Motor neuron (in vitro differentiated cells): ENCODE results near the gene FOLR2. TPM values are rescaled to one million over a fixed set of nuclear protein-coding genes. Genes with fewer than 3 reads are reported as not detected.
"Not testable (repeated sequence)": the region's sequence is repeated elsewhere in the genome, so short reads cannot be mapped to it uniquely, and the experiment has no call there.

ENCODE experiments used
- ATAC-seq, 8 experiments: fragments of 200-7000 bp; cut with Tn5 transposase; replicated peaks in 6 of 8; 2 replicates each; pipeline ENCODE4 v1.8.0; 2021; ENCODE audit warnings: mild to moderate bottlenecking in 8 of 8, moderate library complexity in 8 of 8
- H3K27ac ChIP-seq, 2 donors: fragments of 250-450 bp; sonication (Bioruptor Pico); 2 replicates each; pipeline ENCODE4 v1.9.0; 2021; ENCODE audit warnings: antibody characterized with exemption in 2 of 2, mild to moderate bottlenecking in 2 of 2, moderate library complexity in 1 of 2
- H3K4me1 ChIP-seq, 2 donors: fragments of 250-450 bp; sonication (Bioruptor Pico); replicated peaks in 1 of 2; 2 replicates each; pipeline ENCODE4 v1.6.1; 2021; ENCODE audit warnings: antibody characterized with exemption in 2 of 2, mild to moderate bottlenecking in 2 of 2, moderate library complexity in 1 of 2
- H3K4me3 ChIP-seq, 5 donors: fragments of 250-450 bp; sonication (Bioruptor Pico); 2 replicates each; pipeline ENCODE4 v1.9.0; 2021; ENCODE audit warnings: antibody characterized with exemption in 5 of 5, mild to moderate bottlenecking in 5 of 5, moderate library complexity in 4 of 5
- WGBS, 10 experiments: fragments of 450-650 bp; shearing (Covaris generic); methylation state at CpG; one replicate each; pipeline ENCODE4 v1.0.0; 2022; 5-methylcytosine and 5-hydroxymethylcytosine counted together
- in situ Hi-C, 9 experiments: fragments of 400-800 bp; cut with MboI; loops; one replicate each; pipeline ENCODE4 v1.15.0; 2021; ENCODE audit warnings: low sequenced_read_pairs in 9 of 9, low pct_unique_long_range_greater_than_20kb in 2 of 9; ENCODE audit not compliant: unreplicated experiment in 9 of 9
- total RNA-seq, 8 experiments: library from RNA; unstranded; fragments of 300-600 nt; gene quantifications; 2 replicates each; pipeline versions ENCODE4 v1.2.3 to v1.2.4, GENCODE V29; 2022

Gene FOLR2
- total RNA-seq, 8 experiments from 2014 or later, result 0.24 TPM; not detected in 7

DNA sequence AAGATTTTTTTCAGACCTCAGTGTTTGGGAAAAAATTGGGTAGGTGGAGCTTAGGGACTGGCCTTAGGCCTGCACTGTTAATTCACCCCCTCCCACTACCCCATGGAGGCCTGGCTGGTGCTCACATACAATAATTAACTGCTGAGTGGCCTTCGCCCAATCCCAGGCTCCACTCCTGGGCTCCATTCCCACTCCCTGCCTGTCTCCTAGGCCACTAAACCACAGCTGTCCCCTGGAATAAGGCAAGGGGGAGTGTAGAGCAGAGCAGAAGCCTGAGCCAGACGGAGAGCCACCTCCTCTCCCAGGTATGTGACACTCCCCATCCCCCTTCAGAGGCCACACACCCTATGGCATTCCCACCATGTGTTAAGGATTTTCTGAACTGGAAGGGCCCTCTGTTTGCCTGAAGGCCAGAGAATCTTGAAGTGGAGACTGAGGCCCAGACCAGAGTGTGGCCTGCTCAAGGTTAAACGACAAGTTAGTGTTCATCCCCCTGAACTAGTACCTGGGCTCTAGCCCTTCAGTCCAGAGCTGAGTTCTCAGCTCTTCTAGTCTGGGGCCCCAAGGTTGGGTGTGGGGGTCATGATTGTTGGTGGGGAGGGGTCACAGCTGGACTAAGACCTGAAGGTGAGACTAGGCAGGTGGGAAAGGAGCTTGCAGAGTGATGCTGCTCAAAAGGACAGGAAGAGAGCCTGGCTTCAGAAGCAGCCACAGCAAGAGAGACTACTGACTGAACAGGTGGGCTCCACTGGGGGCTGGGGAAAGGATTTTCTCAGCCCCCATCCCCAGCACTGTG is 26.9 kb upstream of the FOLR2 start:
- peak in 3 of 8 experiments; percentile 48 to 61 (median 51) for ATAC-seq
- no peaks in the 10 kb centered on the region for H3K4me1 ChIP-seq
- WGBS, 10 experiments, result 100% methylated on average over 1 of the region's 3 CpGs; no CpG with 5 or more reads in 9 of the 10 experiments
- H3K4me3 ChIP-seq, result no peak overlapping the region
- H3K27ac ChIP-seq, result no peak overlapping the region
- in situ Hi-C loops, result no loop called here

DNA sequence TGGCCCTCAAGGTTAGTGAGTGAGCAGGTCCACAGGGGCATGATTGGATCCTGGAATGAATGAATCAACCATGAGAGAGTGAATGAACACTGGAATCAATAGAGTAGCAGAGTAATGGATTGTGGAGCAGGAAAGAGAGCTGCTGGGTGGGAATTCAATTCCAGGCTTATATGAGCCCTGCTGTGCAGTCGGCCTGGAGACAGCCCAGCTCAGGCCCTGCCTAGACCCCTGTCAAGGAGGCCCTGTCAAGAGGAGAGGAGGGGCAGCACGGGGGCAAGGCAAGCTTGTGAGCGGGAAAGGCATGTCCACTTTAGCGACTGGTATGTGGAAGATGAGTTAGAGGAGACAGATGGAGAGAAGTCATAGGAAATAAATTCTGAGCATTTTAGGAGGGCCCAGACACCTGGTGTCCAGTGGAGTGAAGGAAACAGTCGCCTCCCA is 25.9 kb upstream of the FOLR2 start:
- Histone ChIP-seq H3K4me1 (no peaks in the 10 kb centered on the region), H3K27ac (no peak overlapping the region), H3K4me3 (no peak overlapping the region)
- ATAC-seq, result no peak
- in situ Hi-C loops, result no loop called here
- WGBS, 10 experiments, result 20 to 100% (median 70%) methylated on average over 1 to 2 of the region's 5 CpGs; no CpG with 5 or more reads in 3 of the 10 experiments

GRCh38 chr11:72191961-72192381 is 24.6 kb upstream of the FOLR2 start, which contains the start of gene FOLR1:
Gene FOLR1, plus strand, starts transcription at chr11:72192140. Its CDS starts 34 bp downstream, at chr11:72192174.
- Histone ChIP-seq H3K27ac (no peak within 1 kb of the TSS), H3K4me1 (no peaks in the 10 kb centered on the region), H3K4me3 (no peak within 1 kb of the TSS)
- peak in 3 of 8 experiments; percentile 52 to 57 (median 55) for ATAC-seq
- in situ Hi-C loops, result no loop called here
- 60 to 80% (median 72%) methylated on average over 1 to 4 of the region's 5 CpGs; no CpG with 5 or more reads in 6 of the 10 experiments for WGBS, 10 experiments

DNA sequence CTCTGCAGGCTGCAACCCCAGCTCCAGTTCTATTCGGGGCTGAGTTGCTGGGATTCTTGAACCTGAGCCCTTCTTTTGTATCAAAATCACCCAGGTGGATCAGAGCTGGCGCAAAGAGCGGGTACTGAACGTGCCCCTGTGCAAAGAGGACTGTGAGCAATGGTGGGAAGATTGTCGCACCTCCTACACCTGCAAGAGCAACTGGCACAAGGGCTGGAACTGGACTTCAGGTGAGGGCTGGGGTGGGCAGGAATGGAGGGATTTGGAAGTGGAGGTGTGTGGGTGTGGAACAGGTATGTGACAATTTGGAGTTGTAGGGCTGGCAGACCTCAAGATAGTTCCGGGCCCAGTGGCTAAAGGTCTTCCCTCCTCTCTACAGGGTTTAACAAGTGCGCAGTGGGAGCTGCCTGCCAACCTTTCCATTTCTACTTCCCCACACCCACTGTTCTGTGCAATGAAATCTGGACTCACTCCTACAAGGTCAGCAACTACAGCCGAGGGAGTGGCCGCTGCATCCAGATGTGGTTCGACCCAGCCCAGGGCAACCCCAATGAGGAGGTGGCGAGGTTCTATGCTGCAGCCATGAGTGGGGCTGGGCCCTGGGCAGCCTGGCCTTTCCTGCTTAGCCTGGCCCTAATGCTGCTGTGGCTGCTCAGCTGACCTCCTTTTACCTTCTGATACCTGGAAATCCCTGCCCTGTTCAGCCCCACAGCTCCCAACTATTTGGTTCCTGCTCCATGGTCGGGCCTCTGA is 20.9 kb upstream of the FOLR2 start:
- no peak overlapping the region for H3K27ac ChIP-seq
- ATAC-seq, result peak in 2 of 8 experiments; percentile 34 to 82
- H3K4me3 ChIP-seq, result no peak overlapping the region
- in situ Hi-C loops, result no loop called here
- no peaks in the 10 kb centered on the region for H3K4me1 ChIP-seq
- 11 to 78% (median 77%) methylated on average over 1 to 8 of the region's 12 CpGs; no CpG with 5 or more reads in 5 of the 10 experiments for WGBS, 10 experiments

DNA sequence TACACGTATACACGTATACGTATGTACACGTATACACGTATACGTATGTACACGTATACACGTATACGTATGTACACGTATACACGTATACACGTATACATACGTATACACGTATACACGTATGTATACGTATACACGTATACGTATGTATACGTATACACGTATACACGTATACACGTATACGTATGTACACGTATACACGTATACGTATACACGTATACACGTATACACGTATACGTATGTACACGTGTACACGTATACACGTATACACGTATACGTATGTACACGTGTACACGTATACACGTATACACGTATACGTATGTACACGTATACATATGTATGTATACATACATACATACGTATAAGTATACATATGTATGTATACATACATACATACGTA is 15.1 kb upstream of the FOLR2 start:
- H3K27ac ChIP-seq, H3K4me3 ChIP-seq, ATAC-seq, in situ Hi-C loops, H3K4me1 ChIP-seq: not testable (repeated sequence)
- WGBS, 10 experiments, result 93 to 98% (median 96%) methylated on average over 7 to 19 of the region's 43 CpGs; no CpG with 5 or more reads in 4 of the 10 experiments

- H3K27ac ChIP-seq, result no peak overlapping the region
- no peak for ATAC-seq
- H3K4me1 ChIP-seq, result no peaks in the 10 kb centered on the region
- in situ Hi-C loops, result no loop called here
- 60 to 100% (median 83%) methylated on average over 1 to 6 of the region's 6 CpGs; no CpG with 5 or more reads in 4 of the 10 experiments for WGBS, 10 experiments
- no peak overlapping the region for H3K4me3 ChIP-seq
Measured at GRCh38 chr11:72202571-72202970, 14.0 kb upstream of the FOLR2 start.

- no peak overlapping the region for H3K27ac ChIP-seq
- ATAC-seq, result no peak
- H3K4me3 ChIP-seq, result no peak overlapping the region
- no peaks in the 10 kb centered on the region for H3K4me1 ChIP-seq
- WGBS, 10 experiments, result 53 to 92% (median 80%) methylated on average over 1 to 2 of the region's 2 CpGs; no CpG with 5 or more reads in 4 of the 10 experiments
- in situ Hi-C loops, result no loop called here
Measured at GRCh38 chr11:72203163-72203562, 13.4 kb upstream of the FOLR2 start.

GRCh38 chr11:72204886-72205285 is 11.7 kb upstream of the FOLR2 start:
- H3K4me3 ChIP-seq, result no peak overlapping the region
- H3K4me1 ChIP-seq, result no peaks in the 10 kb centered on the region
- in situ Hi-C loops, result no loop called here
- no peak overlapping the region for H3K27ac ChIP-seq
- ATAC-seq, result no peak

- H3K4me3 ChIP-seq, in situ Hi-C loops, H3K4me1 ChIP-seq, ATAC-seq, H3K27ac ChIP-seq: not testable (repeated sequence)
- WGBS, 10 experiments, result 93% methylated on average over 2 of the region's 2 CpGs; no CpG with 5 or more reads in 9 of the 10 experiments
Measured at GRCh38 chr11:72206794-72207193, 9.8 kb upstream of the FOLR2 start.

DNA sequence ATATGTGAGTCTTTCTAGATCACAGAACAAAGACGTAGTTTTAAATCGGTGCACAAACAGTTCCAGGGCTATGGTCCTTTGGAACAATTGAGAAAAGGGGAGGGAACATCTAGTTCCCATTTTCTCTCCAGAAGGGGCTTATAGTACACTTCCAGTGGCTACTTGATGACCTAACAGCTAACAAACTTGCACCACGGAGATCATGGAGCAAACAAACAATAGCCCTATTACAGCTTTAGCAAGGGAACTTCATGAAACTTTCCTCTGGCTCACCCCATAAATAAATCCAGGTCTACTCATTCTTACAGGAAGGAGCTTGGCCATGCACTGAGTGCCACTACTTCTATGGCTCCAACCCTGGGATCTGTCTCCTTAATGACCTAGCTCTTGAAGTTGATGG is 8.3 kb upstream of the FOLR2 start:
- Histone ChIP-seq H3K4me3 (no peak overlapping the region), H3K27ac (no peak overlapping the region), H3K4me1 (no peaks in the 10 kb centered on the region)
- in situ Hi-C loops, result no loop called here
- 49 to 100% (median 83%) methylated on average over 1 to 3 of the region's 3 CpGs; no CpG with 5 or more reads in 5 of the 10 experiments for WGBS, 10 experiments
- ATAC-seq, result no peak

- Histone ChIP-seq H3K4me3 (no peak overlapping the region), H3K4me1 (no peaks in the 10 kb centered on the region), H3K27ac (no peak overlapping the region)
- WGBS, 10 experiments, result 0 to 82% (median 71%) methylated on average over 1 to 4 of the region's 4 CpGs; no CpG with 5 or more reads in 5 of the 10 experiments
- ATAC-seq, result no peak
- in situ Hi-C loops, result no loop called here
Measured at GRCh38 chr11:72209101-72209500, 7.5 kb upstream of the FOLR2 start.

- in situ Hi-C loops, result no loop called here
- H3K4me1 ChIP-seq, result peaks cover 4 to 7% of the 10 kb centered on the region in 2 donors
- H3K4me3 ChIP-seq, result no peak overlapping the region
- no peak overlapping the region for H3K27ac ChIP-seq
- no peak for ATAC-seq
- WGBS, 10 experiments, result 20 to 52% (median 38%) methylated on average over 1 to 2 of the region's 2 CpGs; no CpG with 5 or more reads in 4 of the 10 experiments
Measured at GRCh38 chr11:72217841-72218240, 1.2 kb downstream of the FOLR2 start.

GRCh38 chr11:72218251-72218745 is 1.7 kb downstream of the FOLR2 start:
- WGBS, 10 experiments, result 50 to 100% (median 80%) methylated on average over 1 to 5 of the region's 5 CpGs; no CpG with 5 or more reads in 3 of the 10 experiments
- Histone ChIP-seq H3K4me3 (no peak overlapping the region), H3K27ac (no peak overlapping the region), H3K4me1 (peaks cover 4 to 7% of the 10 kb centered on the region in 2 donors)
- in situ Hi-C loops, result no loop called here
- no peak for ATAC-seq
